ENCODE data around the gene ACIN1.
A peak's percentile ranks its signal among the peaks of the same experiment; 100 is the strongest.

Gene ACIN1

DNA sequence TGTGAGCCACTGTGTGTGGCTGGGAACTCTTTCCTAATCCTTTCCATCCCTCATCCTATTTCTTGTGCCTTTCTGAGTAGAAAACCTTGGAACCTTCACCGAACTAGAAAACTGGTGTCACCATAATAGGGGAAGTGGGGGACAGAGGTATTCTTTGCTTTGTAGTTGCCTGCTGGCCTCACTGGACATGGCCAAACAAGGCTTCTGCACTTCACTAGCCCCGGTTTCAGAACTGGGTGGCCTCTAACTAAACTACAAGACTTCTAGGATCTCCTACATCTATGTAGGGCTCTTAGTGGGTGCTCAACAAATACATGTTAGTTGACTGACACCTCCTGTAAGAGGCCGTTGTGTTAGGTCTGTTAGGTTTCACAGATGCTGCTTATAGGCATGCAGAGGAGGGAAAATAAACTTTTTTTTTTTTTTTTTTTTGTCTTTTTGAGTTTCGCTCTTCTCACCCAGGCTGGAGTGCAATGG, 10.4 kb upstream of the ACIN1 start:
- no peak for DNase-seq (ENCODE audit: low read depth, low spot score)

DNA sequence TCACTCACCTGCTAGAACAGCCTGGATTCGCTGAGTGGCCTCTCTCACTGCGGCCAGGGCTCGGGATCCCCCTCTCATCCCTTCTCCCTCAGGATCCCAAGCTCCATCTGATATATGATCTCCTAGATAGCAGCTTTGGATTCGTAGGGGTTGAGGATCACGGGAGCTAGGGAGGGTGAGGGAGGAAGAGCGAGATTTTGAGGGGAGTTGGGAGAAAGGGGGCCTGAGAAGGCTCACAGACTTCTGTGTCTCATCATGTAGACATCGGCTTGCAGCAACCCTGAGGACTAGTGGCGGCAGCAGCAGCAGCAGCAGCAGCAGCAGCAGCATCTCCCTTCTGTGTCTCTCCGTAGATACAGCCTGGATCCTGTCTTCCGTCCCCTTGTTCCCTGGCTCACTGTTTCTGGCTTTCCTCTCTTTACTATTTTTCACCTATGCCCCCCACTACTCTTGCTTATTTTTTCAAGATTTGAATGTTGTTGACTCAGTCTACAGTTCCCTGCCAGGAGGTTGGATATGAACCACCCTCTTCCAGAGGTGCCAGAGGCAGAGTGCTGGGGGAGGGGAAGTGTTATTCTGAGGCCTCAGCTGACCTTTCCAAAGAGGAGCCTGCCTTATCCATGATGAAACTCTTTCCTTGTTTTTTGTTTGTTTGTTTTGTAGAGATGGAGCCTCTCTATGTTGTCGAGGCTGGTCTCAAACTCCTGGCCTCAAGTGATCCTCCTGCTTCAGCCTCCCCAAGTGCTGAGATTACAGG, 9.8 kb upstream of the ACIN1 start, which contains the start of gene CIROP:
Gene CIROP (minus strand): TSS at position 399 of the 757 bp plus-strand sequence. CDS start 69 bp downstream, at position 330.
- DNase-seq (ENCODE audit: low read depth, low spot score): peak; percentile 45

DNA sequence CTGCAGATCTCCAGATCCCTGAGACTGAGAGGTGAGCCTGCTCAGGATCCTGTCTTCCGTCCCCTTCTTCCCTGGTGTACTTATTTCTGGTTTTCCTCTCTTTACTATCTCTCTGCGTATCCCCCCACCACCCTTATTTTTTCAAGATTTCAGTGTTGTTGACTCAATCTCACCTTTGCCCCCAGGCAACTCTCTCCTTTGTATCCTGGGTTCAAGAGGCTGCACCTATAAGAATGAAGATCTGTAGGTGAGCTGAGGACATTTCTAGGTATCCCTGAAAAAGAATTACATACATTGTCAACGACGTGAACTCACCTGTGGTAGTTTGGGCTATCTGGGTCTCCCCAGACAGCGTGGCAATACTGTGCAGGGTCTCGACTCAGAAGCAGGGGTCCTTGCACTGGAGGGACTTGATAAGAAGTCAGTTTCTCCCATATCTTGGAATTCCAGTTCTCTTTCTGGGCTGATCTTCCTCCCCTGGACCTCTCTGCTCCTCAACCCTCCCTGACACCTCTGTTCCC, 9.2 kb upstream of the ACIN1 start:
- DNase-seq (ENCODE audit: low read depth, low spot score): no peak

DNA sequence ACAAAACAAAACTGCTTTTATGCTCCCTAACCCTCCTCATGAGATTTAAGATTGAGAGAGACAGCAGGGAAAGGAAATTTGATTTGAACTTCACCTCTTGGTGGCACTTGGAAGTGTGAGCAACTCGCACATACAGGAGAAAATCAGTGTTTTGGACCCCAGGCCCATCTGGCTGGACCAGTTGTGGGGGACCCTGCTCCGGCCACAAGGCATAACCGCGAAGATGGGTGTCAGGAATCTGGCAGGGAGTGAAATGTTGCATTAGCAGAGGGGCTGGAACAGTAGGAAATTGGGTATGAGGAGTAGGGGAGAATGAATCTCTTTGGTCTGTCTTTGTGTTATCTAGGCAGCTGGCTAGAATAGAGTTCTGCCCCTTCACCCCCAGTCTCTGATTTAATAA, 8.6 kb upstream of the ACIN1 start:
- DNase-seq (ENCODE audit: low read depth, low spot score): no peak

DNA sequence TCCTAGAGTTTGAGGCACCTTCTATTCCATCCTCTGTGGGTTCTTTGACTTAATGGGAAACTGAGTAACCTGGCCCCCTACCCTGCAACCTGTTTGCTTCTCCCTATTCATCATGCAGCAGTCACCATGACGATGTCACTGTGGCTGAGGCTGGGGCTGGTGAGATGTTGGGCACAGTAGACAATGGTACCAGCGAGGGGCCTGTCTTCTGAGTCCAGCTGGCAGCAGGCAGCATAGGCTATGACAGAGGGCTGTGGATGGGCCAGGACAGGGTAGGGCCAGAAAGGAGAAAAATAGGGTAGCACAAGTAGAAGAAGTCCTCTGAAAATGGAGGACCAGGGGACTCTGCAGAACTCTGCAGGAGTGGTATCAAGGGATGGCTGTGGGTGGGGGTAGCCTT, 7.9 kb upstream of the ACIN1 start:
- no peak for DNase-seq (ENCODE audit: low read depth, low spot score)

DNA sequence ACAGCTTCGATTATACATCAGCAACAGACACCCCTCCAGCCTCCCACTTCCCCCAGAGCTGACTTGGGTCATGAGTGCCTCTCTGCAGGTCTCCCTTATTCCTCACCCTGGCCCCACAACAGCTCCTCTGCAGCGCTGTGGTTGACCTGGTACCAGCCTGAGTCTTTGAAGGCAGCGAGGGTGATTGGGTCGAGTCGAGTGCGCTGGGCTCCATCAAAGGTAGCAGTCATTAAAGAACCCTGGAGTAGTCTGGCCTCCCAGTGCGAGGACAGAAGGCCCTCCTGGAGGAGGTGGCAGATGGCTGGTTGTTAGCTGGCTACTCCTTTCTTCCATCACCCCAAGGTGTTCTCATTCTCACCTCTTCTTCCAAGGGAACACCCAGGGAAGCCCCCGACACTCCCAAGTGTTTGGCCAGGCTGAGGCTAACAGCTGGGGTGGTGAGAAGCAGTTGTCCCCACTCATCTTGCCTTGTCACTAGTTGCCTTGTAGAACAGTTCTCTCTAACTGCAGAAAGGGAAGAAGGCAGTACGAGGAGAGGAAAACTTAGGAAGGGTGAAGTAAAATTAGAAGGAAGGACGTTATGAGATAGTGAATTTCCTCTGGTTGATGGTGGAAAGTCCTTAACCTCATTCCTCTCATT, 7.2 kb upstream of the ACIN1 start:
- DNase-seq (ENCODE audit: low read depth, low spot score): no peak

DNA sequence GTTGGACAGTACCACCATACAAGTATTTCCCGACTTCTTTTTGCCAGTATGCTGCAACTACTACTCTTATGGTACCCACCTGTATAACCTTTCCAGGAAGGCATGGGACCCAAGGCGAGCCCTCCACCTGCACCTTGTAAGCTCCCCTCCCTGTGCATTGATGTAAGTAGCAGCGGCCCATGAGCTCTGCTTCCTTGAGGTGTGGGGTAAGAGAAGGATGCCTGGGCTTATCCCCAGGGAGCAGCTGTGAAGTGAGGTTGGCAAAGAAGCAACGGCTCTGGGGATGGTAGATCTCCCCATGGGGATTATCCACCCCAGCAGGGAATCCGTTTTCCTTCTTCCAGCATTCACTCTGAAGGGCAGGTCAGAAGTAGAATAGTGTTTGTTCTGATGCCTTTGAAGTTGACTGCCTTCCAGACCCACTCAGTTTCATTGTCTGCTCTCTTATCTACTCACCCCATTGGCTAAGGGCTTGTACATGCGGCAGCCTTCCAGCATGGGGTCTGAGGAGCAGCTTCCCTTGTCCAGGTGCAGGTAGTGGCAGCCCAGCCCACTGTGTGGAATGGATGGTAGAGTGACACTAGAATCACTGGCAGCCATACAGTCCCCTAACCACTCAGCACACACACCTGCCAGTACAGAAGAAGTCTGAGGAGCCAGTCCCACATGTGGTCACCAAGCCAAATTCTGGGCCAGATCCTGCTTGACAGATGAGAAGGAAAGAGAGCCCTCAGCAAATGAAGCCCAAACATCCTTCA, 6.5 kb upstream of the ACIN1 start:
- DNase-seq (ENCODE audit: low read depth, low spot score): no peak

DNA sequence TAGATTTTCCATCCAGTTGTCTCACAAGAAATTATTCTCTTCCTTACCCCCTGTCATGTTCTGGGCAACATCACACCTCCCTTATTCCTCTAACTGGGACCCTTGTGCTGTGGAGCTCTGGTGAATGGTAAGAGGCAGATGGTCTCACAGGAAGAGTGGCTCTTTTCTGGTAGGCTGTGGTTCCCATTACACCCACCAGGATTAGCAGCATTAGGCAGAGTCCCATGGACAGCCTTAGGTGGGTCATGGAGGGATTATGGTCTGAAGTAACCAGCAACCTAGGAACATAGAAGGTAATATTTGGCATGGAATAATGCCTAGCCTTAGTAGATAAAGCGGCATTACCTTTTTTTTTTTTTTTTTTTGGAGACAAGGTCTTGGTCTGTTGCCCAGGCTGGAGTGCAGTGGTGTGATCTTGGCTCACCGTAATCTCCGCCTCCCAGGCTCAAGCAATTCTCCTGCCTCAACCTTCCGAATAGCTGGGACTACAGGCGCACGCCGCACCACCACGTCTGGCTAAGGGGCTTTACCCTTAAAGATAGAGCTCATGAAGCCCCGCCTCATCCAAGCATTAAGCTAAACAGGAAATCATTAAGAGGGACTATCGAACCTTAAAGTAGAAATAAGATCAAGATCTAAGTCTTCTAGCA, 4.4 kb upstream of the ACIN1 start:
- DNase-seq (ENCODE audit: low read depth, low spot score): no peak

DNA sequence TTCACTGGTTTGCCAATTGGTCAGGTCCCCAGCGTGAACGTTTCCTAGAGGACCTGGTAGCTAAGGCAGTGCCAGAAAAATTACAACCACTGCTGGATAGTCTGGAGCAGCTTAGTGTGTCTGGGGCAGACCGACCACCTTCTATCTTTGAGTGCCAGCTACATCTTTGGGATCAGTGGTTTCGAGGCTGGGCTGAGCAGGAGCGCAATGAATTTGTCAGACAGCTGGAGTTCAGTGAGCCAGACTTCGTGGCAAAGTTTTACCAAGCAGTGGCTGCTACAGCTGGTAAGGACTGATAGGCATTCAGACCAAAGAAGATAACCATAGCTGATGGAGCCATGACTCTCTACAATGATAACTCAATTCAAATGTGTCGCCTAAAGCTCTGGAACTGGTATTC, 2.9 kb upstream of the ACIN1 start:
- DNase-seq (ENCODE audit: low read depth, low spot score): no peak

DNA sequence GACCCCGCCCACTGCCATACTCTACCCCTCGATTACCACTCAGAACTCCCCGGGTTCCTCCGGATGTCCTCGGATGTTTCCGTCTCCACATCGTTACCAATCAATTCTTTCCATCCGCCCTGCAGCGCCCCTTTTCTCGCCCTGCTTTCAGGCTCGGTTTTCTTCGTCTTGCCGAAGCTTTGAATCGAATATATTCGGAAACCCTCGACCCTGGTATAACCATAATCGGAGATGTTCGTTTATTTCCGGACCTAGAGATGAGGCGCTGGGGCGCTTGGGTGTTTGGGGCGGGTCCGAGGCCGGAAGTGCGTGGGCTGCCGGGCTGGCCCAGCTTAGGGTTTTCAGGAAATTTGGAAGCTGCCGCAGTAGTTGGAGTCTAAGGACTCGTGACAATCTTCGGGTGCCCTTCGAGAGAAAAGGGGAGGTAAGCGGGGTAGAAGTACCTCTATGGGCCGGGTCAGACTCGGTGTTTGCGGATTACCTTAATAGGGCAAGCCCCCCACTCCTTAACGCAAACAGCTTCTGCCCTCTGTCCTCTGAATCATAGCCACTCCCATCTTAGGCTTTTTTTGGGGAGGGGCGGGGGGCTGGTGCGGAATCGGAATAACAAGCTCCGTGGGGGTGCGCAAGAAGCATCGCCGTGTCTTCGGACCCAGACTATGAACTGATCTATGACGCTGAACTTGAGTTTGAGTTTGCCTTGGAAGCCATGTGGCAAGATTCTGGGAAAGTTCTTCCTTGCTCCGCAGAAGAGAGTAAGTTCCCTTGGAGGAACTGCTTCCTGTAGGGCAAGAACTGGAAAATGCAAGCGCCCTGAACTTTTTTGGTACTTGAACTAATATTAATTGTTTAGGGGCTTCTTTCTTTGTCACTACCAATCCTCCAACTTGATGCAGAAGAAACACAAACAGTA, 516 bp upstream of the ACIN1 start, which contains the start of gene C14orf119:
Gene C14orf119 (plus strand): TSS at position 310 of the 913 bp plus-strand sequence. CDS start 2,154 bp downstream, outside the sequence.
- peak; percentile 100 for DNase-seq (ENCODE audit: low read depth, low spot score)

DNA sequence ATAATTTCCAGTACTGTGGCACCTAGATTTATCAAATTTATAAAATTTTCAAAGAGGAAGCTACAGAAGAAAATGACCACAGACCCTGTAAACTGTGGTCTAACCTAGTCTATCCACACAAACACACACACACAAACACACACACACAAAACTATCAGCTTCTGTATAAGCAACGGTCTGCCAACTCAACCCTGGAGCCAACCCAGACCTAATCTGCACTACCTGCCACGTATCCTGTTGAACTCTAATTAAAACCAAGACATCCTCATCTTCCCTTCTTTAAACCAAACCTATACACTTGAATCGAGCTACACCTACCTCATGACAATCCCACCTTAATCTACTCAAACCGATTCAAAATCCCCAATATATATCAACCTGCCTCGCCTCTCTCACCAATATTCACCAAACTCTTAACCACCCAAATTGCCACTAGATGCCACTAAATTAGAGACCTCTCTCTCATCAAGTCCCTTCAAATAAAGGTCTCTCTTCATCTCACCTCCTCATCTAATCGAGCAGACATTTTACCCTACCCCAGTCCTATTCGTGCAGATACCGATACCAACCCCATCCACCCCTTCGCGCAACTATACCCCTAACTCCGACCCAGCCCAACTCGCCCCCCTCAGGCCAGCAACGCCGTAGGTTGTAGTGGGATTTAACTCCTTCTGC, 808 bp downstream of the ACIN1 start:
- no peak for DNase-seq (ENCODE audit: low read depth, low spot score)

DNA sequence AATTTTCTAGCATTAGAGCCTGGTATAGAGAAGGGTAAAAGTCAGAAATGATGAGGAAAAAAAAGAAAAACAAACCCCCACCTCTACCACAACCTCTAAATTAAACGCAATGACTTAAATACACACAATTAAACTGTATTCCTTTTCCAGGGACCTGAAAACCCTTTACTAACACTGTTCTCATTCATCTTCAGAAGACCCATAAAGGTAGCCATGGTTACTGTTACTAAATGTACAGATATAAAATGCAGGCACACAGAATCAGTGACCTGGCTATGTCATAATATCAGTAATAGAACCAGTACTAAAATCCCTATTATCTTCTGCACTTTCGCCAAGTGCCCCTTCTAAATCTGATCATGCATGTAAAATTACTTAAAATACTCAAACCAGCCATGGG, 1.4 kb downstream of the ACIN1 start:
- no peak for DNase-seq (ENCODE audit: low read depth, low spot score)

DNA sequence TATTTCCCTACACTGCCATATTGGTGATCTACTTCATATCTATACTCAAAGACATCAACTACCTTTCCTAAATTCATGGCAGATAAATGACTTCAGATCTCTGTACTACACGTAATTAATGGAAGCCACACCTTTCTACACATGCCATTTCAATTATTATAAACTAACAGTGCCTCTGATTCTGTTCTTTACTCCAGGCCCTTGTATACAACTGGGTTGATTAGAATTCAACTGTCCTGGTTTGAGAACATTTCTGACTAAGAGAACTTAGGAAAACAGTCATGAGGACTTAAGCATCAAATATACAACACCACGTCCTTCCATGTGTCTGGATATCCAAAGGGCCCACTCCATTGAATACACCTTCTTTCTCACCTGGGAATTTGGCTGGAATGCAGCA, 1.8 kb downstream of the ACIN1 start:
- no peak for DNase-seq (ENCODE audit: low read depth, low spot score)

DNA sequence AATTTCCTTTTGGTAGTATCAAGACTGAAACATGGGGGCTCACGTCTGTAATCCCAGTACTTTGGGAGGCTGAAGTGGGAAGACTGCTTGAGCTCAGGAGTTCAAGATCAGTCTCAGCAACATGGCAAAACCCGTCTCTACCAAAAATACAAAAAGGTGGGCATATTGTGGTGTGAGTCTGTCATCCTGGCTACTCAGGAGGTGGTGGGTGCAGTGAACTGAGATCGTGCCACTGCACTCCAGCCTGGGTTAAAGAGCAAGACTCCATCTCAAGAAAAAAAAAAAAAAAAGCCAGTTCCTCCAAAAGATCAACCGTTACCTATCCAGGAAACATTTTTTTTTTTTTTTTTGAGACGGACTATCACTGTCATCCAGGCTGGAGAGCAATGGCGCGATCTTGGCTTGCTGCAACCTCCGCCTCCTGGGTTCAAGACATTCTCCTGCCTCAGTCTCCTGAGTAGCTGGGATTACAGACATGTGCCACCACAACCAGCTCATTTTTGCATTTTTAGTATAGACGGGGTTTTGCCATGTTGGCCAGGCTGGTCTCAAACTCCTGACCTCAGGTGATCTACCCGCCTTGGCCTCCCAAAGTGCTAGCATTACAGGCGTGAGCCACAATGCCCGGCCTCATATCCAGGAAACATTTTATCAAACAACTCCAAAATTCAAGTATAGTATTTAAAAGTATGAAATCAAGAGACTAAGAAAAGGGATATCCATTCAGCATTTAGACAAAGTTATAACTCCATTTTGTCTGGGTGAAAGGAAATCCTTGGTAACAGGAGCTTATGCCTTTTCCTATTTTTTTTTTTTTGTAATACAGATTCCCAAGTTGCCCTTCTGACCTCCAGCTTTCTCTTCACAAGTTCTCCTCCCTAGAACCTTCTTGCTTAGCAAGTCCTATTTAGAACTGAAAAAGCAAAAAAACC, 3.4 kb downstream of the ACIN1 start:
- no peak for DNase-seq (ENCODE audit: low read depth, low spot score)

DNA sequence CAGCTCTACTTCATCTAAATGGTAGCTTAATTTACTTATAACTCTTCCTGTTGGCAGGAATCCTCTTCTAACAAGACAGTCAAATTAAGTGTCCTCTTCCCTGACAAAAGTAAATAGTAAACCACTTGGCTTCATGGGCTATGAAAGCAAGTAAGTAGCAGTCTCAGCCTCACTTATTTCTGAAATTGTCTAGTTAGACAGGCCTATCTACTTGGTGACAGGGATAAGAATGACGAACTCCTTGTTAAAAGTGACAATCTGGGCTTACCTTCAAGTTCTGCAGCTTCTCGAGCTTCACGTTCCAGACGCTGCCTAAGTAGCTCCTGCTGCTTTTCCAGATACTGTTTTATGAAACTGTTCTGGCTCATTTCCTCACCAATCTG, 4.7 kb downstream of the ACIN1 start:
- no peak for DNase-seq (ENCODE audit: low read depth, low spot score)

DNA sequence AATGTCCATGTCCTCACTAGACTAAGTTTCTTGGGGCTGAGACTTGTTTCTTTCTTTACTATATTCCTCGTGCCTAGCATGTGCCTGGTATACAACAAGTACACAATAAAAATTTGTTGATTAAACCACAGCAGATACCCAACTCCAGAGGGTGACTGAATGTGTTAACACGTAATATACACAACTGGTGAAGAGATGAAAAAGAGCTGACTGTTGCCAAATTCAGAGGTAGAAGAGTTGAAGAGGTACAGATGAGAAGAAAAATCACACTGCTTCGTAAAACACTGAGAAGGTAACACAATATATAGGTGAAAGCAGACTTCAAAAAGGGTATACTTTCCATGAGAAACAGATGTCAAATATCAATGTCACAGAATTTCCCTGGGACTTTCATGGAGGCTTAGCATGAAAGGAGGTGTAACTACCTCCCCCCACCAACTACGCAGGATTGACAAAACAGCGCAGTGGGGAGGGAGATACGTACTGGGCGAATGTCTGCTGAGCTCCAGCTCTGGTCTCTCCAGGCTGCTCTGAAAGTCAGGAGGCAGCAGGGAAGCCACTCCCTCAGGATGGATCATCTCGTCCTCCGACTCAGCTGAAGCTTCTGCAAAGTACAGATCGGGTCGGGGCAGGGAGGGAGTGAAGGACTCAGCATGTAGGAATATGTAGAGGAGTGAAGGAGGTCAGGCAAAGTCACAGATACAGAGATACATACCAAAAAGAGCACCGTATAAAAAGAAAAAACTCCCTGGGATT, 5.3 kb downstream of the ACIN1 start:
- no peak for DNase-seq (ENCODE audit: low read depth, low spot score)

DNA sequence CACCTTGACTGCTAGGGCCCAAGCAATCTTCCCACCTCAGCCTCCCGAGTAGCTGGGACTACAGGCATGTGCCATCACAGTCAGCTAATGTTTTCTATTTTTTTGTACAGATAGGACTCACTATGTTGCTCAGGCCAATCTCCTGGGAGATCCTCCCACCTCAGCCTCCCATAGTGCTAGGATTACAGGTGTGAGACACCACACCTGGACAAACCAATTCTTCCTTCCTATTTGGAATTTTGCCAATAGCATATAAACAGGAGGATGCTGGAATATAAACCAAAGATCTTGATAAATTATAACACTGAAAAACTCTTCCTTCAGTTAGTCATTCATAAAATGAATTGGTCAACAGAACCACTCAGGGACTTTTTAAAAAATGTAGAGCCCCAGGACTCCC, 8.4 kb downstream of the ACIN1 start:
- no peak for DNase-seq (ENCODE audit: low read depth, low spot score)

DNA sequence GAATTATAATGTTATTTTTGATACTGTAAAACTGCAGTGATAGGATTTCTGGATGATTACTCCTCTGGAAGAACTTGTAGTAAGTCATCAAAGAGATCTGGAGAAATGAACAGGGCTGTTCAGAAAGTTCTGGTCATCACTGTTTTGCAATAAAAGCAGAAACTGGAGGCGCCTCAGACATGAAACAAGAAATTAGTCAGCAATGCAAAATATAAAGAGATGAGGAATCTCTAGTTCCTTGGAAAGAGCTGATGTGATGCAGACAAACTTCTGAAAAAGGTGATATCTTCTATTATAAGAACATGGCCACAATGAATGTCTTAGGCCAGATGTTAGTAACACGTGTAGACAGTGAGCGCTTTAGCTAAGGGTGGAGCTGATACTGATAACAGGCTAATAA, 9.5 kb downstream of the ACIN1 start:
- no peak for DNase-seq (ENCODE audit: low read depth, low spot score)
